CD4-positive, alpha-beta T cell treated with Interleukin-6 at 100 ng/mL for 8 hours (primary cell): Measurements from ENCODE around the gene ATP11A.

Source experiments
- DNase-seq: peaks from one replicate; pipeline ENCODE4 v3.0.0-alpha.2; 2020; ENCODE audit warnings: mixed read lengths, low spot score

The ATP11A gene

DNA sequence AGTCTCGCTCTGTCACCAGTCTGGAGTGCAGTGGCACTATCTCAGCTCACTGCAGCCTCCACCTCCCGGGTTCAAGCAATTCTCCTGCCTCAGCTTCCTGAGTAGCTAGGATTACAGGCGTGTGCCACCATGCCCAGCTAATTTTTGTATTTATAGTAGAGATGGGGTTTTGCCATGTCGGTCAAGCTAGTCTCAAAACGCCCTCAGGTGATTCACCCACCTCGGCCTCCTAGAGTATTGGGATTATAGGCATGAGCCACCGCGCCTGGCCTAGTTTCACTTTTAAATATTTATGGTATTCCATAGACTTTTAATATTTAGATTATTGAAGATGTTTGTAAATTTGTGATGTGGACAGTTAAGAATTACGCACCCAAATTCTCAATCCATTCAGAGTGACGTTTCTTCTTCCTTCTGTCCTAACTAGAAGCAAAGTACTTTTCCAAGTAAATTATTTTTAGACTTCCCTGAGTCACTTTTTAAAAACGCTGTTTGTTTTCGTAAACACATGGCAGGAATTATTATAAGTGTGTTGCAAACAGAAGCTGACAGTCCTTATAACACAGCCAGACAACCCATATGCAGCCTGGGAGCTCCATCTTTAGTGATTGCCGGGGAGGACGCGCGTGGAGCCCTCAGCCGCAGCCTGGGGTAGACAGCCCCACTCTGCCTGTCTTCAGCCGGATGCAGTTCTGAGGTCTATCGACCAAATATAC lies 131.7 kb downstream of the ATP11A start:
- no peak for DNase-seq

DNA sequence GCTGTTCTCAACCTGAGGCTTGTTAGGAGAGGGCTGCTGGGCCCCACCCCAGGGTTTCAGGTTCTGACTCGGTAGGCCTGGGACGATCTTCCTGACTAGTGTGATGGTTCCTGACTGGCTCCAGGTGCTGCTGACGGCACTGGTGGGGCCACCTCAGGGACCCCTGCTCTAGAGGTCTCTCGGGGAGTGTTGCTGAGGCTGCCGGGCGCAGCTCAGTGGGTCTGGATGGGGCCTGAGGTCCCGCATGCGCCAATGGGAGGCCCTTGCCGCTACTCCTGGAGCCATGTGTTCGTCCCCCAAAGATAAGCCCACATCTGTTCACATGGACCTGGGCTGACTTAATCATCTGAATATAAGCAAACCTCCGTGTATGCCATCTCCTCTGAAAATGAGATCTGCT lies 133.0 kb downstream of the ATP11A start:
- no peak for DNase-seq

DNA sequence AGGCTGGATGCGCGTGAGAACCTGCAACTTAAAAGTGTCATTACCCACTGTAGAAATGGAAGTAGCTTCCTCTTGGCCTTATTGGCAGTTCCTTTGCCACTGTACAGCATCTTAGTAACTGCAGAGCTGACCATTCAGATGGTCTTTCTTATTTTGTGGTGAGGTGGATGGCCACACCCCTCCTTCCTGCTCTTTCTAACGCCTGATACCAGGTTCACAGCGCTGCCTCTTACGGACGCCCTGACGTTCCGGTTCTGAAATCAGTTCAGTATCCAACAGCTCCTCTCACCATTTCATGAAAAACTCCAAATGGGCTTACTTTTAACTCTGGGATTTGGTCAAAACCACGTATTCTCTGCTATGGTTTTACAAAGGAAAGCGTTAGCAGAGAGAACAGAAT lies 134.6 kb downstream of the ATP11A start:
- DNase-seq = no peak

DNA sequence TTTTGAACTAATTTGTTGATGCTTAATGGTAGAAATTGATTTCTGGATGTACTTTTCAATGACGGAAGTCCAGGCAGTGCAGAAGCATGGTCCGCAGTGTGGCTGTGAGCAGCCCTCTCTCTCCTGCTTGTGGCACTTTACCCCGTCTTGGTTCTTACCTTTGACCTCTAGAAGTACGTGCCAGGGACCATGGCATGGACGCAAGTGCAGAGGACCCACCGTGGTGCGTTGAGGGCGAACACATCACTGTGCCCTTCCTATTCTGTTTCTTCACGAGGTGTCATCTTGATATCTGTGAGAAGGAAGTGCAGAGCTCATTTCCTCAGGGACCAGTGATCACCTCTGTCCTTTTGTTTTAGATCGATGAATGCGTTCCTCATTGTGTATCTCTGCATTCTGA lies 135.2 kb downstream of the ATP11A start:
- DNase-seq = no peak

DNA sequence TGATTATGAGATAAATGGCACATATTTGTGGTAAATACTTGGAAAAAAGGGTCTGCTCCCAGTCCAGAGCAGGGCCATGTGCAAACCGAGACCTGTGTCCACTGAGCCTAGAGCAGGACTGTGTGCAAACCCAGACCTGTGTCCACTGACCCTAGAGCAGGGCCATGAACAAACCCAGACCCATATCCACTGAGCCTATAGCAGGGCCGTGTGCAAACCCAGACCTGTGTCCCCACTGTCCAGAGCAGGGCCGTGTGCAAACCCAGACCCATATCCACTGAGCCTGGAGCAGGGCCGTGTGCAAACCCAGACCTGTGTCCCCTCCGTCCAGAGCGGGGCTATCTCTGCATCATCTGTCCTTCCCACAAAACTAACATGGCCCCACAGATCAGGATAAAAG lies 136.0 kb downstream of the ATP11A start:
- DNase-seq = no peak

DNA sequence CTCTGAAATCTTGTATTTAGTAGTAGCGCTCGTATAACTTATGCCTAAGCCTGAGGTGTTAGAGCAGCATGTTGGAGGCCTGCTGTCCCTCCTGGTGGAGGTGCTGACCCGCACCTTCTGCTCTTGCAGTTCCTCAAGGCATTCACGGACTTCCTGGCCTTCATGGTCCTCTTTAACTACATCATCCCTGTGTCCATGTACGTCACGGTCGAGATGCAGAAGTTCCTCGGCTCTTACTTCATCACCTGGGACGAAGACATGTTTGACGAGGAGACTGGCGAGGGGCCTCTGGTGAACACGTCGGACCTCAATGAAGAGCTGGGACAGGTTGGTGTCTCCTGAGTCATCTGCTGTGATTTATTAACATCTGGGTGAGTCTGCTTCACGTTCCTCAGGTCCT lies 136.7 kb downstream of the ATP11A start:
- no peak for DNase-seq

DNA sequence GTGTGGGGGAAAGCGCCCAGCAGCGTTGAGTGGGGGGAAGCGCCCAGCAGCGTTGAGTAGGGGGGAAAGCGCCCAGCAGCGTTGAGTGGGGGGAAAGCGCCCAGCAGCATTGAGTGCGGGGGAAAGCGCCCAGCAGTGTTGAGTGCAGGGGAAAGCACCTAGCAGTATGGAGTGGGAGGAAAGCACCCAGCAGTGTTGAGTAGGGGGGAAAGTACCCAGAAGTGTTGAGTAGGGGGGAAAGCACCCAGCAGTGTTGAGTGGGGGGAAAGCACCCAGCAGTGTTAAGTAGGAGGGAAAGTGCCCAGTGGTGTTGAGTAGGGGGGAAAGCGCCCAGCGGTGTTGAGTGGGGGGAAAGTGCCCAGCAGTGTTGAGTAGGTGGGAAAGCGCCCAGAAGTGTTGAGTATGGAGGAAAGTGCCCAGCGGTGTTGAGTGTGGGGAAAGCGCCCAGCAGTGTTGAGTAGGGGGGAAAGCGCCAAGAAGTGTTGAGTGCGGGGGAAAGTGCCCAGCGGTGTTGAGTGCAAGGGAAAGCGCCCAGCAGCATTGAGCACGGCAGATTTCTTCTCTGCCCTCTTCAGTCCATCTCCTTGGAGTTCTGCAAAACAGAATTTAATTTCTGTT lies 138.4 kb downstream of the ATP11A start:
- no peak for DNase-seq

DNA sequence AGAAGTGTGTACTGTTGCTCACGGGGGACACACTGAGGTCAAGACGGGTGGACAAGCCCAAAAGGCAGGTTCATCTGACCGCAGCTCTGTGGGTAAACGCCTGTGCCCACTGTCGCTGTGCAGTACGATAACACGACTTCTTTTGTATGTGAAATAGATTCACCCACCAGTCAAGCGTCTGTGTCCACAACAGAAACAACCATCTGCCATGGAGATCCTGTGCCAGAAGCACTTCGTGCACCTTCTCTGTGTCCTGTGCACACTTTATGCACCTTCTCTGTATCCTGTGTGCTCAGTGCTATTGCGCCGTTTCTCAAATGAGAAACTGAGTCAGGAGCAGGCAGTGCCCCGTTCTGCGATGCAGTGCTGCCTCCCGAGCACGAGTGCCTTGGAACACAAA lies 138.9 kb downstream of the ATP11A start:
- no peak for DNase-seq

DNA sequence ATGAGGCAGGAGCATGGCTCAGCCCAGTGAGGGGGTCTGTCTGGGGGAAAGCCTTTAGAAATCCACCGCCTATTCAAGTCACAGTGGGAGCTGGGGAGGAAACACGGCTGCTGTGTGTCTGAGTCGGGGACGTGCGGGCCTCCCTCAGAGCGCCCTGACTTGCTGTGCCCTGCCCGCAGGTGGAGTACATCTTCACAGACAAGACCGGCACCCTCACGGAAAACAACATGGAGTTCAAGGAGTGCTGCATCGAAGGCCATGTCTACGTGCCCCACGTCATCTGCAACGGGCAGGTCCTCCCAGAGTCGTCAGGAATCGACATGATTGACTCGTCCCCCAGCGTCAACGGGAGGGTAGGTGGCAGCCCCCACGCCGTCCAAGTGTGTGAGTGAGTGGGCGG lies 141.4 kb downstream of the ATP11A start:
- DNase-seq = no peak

DNA sequence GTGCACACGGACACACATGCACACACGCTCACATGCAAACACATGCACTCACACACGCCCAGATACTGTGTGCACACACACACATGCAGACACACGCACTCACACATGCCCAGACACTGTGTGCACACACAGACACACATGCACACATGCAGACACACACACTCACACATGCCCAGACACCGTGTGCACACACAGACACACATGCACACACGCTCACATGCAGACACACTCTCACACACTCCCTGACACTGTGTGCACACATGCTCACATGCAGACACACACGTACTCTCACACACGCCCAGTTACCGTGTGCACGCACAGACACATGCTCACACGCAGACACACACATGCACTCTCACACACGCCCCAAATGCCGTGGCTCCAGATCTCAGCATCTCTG lies 142.0 kb downstream of the ATP11A start:
- DNase-seq = no peak

DNA sequence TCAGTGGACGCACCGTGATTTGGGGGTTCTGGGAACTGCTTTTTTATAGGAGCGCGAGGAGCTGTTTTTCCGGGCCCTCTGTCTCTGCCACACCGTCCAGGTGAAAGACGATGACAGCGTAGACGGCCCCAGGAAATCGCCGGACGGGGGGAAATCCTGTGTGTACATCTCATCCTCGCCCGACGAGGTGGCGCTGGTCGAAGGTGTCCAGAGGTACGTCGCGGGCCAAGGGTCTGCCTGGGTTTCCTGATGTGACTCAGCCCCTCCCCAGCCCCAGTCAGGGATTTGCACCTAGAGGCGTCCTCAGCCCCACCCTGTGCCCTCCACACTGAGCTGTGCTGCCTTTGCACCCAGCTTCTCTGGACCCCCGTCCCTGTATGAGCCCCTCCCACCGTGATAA lies 143.0 kb downstream of the ATP11A start:
- no peak for DNase-seq

DNA sequence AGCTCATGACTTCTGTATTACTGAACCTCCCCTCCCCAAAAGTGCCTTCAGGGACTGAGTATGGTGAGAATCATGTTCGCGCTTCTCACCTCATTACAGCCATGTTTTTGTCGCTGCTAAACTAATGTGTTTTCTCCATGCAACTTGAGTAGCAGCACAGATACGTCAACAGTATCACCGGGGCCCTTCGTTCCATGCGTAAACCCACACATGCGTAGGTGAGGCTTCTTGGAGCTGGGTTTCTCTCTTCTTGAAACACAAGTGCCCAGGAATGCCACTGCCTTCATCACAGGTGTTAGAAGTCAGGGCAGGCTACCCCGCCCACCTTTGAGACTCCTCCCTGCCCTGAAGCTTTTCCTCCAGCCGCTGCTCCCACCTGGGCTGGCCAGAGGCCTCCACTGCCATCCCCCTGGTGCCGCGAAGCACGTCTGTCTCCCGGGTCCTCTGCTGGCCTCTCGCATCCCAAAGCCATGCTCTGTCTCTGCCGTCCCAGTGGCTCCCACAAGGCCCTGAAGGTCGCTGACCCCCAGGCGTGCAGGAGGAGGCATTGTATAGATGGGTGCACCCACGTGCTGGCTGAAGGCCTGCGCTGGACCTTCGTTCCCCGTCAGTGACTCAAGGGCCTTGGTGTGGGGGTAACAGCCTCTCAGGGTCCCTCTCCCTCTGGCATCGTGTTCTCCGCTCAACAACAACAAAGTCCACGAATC lies 143.9 kb downstream of the ATP11A start:
- no peak for DNase-seq

DNA sequence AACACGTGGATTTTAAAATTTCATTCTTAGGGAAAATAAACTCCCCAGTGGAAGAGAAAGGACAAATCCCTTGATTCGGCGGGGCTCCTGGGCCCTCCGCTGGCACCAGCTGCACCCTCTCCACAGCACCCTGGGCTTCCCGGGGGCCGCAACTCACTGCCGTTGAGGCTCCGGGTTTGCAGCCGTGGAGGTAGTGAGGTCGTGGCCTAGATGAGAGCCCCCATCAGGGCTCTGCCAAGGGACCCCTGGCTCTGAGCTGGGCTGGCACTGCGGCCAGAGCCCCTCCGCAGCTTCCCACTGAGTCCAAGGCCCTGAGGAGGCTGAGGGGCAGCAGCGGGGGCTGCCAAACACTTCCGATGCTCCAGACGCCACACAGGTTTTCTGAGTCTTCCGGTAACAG lies 145.5 kb downstream of the ATP11A start:
- DNase-seq = no peak

DNA sequence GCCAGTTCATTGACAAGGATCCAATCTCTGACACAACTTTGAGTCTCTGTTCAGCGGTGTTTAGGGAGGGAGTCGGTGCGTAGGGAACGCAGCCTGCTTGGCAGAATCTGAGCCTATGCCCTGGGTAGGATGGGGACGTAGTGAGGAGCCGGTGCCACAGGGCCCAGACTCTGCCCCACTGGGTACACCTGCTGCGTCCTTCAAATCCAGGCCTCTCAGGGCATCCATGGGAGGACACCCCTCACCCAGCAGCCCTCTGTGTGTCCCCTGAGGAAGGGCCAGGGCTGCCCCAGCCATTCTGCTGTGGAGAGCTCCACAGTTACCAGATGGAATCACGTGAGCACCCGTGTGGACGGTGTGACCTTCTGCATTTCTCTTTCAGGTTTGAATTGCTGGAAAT lies 146.0 kb downstream of the ATP11A start:
- no peak for DNase-seq

DNA sequence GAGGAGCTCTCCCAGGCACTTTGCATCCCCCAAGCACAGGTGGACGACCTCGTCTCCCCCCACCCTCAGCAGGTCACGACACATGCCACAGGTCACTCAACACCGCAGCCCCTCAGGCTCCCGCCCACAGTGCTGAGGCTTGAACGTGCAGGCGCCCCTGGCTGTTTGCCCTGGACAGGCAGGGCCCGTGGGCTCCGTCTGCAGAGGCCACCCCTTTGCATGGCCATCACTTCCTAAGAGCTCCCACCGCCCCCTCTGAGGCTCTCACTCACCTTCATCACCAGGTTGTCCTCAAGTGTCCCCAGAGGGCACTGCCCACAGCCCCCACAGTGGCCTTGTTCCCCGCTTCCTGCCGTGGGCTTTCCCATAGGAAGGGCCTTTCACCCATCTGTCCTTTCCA lies 147.1 kb downstream of the ATP11A start:
- no peak for DNase-seq

DNA sequence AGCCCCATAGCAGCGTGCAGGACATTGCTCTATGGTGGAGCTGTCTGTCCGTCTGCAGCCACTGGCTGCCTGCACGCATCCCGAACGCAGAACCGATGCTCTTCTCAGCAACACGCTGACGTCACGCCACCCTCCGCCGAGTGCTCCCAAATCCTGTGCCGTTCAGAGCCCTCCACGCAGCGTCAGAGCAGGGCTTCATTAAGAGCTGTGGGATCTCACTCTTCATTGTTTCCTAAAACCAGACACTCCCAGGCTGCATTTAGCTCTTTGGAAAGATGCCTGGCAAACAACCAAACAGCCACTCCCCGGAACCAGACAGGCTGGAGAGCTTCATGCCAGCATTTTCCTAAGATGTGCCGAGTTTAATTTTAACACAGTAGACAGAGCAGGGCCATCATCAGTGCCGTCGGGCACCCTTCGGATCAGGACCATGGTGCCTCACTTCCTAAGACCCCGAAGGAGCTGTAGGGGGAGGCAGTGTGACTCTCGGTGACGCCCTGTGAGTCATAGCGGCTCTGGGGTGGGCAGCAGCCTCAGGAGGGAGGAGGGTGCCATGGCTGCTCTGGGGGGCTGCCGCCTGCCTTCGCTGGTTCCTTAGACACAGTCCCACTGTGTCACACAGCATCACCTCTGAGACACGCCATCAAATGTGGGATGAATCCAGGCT lies 147.7 kb downstream of the ATP11A start:
- DNase-seq = no peak

DNA sequence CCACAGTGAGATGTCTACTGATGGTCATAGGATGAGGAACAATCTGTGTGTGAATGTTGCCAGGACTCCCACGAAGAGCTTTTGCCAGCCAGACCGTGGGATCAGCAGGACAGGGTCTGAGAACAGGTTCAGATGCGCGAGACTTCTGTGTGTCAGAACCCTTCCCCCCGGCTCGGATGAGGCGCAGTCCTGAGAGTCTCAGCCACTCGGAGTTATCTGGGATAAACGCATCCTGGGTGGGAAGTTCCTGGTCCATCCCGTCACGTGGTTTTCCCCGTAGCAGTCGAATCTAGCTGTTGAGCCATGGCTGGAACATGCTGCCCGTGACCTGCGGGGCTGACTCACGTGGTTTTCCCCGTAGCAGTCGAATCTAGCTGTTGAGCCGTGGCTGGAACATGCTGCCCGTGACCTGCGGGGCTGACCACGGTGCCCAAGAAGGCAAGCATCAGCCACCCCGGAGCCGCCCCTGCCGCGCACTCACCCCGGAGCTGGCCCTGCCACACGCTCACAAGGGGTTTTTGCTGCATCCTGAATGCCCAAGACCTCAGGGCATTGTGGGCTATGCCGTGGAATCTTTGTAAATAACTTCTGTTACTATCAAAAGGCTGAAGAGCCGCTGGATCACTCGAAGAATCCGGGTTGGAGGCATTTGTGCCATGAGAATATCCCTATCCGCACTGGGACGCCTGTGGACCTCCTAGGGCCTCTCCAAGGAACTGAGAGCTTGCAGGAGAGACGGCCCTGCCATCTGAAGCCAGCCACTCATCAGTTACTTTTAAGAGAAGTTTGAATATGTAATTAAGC lies 148.4 kb downstream of the ATP11A start:
- no peak for DNase-seq

DNA sequence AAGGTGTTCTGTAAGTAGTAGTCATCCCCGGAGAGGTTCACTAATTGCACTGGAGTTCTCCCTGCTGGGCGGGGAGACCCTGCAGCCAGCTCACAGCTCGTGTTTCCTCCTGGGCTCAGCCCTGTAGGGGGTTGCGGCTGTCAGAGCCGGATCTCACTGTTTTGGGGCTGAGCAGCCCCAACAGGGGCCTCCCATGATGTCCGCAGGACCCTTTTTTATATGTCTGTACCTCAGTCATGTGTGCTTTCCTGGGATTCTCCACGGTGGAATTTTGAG lies 148.9 kb downstream of the ATP11A start:
- no peak for DNase-seq

DNA sequence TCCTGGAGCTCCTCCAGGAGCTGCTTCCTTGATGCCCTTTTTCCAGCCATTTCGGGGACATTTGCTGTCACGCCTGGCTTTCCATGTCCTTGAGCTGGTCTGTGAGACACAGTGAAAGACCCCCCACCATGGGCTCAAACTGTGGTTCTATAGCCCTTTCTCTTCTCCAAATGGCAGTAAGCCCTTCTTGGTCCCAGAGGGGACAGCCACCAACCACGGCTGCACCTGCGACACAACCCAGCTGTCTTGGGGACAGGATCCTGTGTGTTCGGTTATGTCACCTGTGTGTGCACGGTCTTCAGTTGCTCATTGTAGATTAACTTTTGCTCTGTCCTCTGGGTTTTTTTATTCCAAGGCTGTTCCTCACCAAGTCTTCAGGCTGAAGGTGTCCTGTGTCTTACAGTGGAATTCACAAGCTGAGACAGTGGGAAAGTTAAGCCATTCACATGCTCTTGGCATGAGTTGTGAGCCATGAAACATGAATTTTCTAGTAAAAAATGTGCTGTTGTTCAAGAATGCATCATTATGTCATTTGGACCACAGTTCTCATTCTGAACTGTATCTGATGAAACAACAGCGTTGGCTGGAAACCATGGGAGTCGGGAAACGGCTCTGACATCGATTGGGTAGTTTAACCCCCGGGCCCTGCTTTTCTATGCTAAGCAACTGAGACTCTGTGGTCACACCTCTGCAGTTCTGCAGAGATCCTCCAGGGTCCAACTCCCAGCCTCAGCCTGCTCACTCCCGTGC lies 149.7 kb downstream of the ATP11A start:
- DNase-seq = no peak

DNA sequence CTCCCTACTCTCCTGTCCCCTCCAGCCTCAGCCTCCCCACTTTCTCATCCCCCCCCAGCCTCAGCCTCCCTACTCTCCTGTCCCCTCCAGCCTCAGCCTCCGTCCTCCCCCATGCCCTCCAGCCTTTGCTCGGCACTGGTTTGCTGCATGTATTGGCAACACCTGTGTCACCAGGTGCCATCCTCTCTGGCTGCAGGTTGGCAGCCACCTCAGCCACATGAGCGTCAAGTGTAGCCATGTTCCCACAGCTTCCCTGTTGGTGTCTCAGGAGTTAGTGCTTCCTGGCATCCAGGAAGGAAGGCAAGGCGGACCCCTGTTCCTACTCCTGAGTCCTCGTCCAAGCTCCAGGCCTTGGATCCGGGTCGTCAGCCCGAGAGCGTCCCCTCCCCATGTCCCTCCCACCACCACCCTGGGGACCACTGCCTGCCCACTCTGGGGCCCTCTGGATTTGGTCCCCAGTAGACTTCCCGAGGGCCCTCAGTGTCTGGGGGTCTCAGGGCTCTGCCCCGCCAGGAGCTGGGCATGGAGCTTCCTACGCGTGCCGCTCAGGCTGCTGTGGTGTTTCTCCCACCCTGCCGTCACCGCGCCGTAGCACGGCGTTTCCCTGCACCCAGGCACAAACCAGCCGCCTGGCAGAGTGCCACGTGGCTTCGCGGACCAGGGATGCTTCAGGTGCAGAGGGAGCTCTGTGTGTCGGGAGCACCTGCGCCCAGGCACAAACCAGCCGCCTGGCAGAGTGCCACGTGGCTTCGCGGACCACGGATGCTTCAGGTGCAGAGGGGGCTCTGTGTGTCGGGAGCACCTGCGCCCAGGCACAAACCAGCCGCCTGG lies 150.8 kb downstream of the ATP11A start:
- DNase-seq = no peak
